ENCODE measurements around the gene FADS3. TPM values are rescaled to one million over a fixed set of nuclear protein-coding genes. Genes with fewer than 3 reads are reported as not detected.

The FADS3 gene
- total and polyA plus RNA-seq, 2 donors (not counting 3 experiments of a cell fraction or from before 2014, with no cell fraction given) = 216 to 346 TPM

- DNase-seq (ENCODE audit: low read depth, low spot score) (no peak), FAIRE-seq (no peak)
- H3K4me3 ChIP-seq (replicated peaks in 1 of 3; ENCODE audit: insufficient read depth in 1 of 3, low read depth in 1 of 3, low read length in 3 of 3) = no peak overlapping the region
- intact Hi-C loops (cut with micrococcal nuclease) (loop anchor here (2.0 kb wide), 1 partner anchor 51 kb away; no protein-coding TSS in a partner anchor), dilution Hi-C loops (cut with MboI; ENCODE audit: extremely low pct_ligation_motif_present, low sequenced_read_pairs) (no loop called here)
- H3K27ac ChIP-seq (ENCODE audit: insufficient read depth, low read depth, low read length) = no peak overlapping the region
- H2AFZ ChIP-seq (ENCODE audit: low read depth, low read length) = no peak overlapping the region
- no peak overlapping the region for H3K9ac ChIP-seq (replicated peaks; ENCODE audit: extremely low read depth, insufficient read depth, low read length)
- no peaks in the 10 kb centered on the region for H3K27me3 ChIP-seq (ENCODE audit: control insufficient read depth in 2 of 2, insufficient read depth in 2 of 2, low read length in 2 of 2)
- no peaks in the 10 kb centered on the region for H3K9me3 ChIP-seq (replicated peaks; ENCODE audit: control insufficient read depth, insufficient read depth, low read length)
- BruUV-seq (replicated peaks) = no TSS peak
- no peaks in the 10 kb centered on the region for H4K20me1 ChIP-seq (replicated peaks; ENCODE audit: control insufficient read depth, extremely low read depth, insufficient read depth, low read length)
- H3K4me2 ChIP-seq (ENCODE audit: insufficient read depth, low read length) = no peak overlapping the region
- ChIA-PET POLR2A (no interaction called here), CTCF (interaction anchor here (0.7 to 1.3 kb wide), 2 partner anchors 23 to 234 kb away, joined by 3 read pairs; no protein-coding TSS in a partner anchor)
- H3K9me1 ChIP-seq (replicated peaks; ENCODE audit: control insufficient read depth, extremely low read depth, insufficient read depth, low read length) = no peaks in the 10 kb centered on the region
- peaks cover 35 to 45% of the 10 kb centered on the region in 2 experiments for H3K36me3 ChIP-seq (ENCODE audit: control insufficient read depth in 2 of 2, extremely low read depth in 1 of 2, insufficient read depth in 2 of 2, low read length in 2 of 2)
- no peaks in the 10 kb centered on the region for H3K4me1 ChIP-seq (ENCODE audit: control insufficient read depth, extremely low read depth, insufficient read depth, low read length)
- TF ChIP-seq MAX (IDR thresholded peaks at IDR 0.05; ENCODE audit: insufficient read depth, insufficient read length) = no peak
- TF ChIP-seq JUN (IDR thresholded peaks at IDR 0.05; ENCODE audit: borderline replicate concordance, insufficient read depth, insufficient read length, low read depth) = no peak
- TF ChIP-seq EZH2 (IDR thresholded peaks at IDR 0.05; ENCODE audit: borderline replicate concordance, low read depth, low read length, severe bottlenecking) = no peak
- no peak for TF ChIP-seq MYC (IDR thresholded peaks at IDR 0.05; ENCODE audit: low read depth, low read length)
- no peak for TF ChIP-seq CTCF (IDR thresholded peaks at IDR 0.05; ENCODE audit: extremely low read depth in 1 of 2, insufficient read depth in 1 of 2, low read depth in 1 of 2, low read length in 2 of 2)
- no peak for TF ChIP-seq POLR2A (IDR thresholded peaks at IDR 0.05; ENCODE audit: low read depth, low read length)
- peaks cover 8% of the 10 kb centered on the region for H3K79me2 ChIP-seq (ENCODE audit: control insufficient read depth, insufficient read depth, low read length)
Measured at GRCh38 chr11:61847914-61848581, 43.3 kb downstream of the FADS3 start.
